RCC 7860 (cell line): ENCODE results near the gene ZBTB18.

Experiments used
- DNase-seq: peaks from one replicate; pipeline ENCODE4 v3.0.0-alpha.2; 2015; ENCODE audit warnings: low spot score
- FAIRE-seq: peaks from 2 replicates; lab custom pipeline; 2012; peaks lifted over from hg19 to GRCh38; lab: Jason Lieb, UNC

Gene ZBTB18

DNA sequence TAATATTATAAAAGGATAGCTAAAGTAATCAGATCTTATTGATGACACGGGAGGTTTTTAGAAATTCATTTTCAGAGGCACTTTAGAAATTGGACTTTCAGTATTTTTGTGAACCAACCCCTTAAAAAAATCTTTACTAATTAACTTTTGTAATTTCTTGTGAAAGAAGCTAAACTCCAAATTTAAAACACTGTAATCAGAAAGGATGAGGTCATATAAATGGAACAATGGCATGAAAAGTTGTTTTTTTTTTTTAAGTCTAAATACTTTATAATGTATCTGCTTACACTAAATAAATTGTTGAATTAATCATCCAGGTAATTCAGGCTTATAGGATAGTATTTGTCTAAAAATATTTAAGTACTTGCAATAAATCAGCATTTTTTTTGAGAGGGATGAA, 9.0 kb downstream of the ZBTB18 start:
- DNase-seq (no peak), FAIRE-seq (peak; percentile 37)

DNA sequence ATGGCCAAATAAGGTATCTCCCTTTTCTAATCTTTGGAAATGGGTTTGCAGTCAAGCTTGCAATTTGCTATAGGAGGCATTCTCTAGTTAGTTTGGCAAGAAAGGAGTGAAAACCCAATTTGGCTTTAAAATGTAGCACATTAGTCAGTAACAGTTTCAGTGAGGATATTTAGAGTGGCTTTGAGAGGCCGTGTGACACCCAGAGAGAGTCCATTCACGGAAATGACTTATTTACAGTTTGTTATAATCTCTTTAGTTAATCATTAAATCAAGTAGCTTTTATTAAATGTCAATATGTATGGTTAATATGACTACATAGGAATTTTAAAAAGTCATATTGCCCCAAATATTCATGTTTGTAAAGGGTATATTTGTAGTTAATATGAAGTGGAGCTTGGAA, 9.6 kb downstream of the ZBTB18 start:
- FAIRE-seq: peak; percentile 54
- no peak for DNase-seq

DNA sequence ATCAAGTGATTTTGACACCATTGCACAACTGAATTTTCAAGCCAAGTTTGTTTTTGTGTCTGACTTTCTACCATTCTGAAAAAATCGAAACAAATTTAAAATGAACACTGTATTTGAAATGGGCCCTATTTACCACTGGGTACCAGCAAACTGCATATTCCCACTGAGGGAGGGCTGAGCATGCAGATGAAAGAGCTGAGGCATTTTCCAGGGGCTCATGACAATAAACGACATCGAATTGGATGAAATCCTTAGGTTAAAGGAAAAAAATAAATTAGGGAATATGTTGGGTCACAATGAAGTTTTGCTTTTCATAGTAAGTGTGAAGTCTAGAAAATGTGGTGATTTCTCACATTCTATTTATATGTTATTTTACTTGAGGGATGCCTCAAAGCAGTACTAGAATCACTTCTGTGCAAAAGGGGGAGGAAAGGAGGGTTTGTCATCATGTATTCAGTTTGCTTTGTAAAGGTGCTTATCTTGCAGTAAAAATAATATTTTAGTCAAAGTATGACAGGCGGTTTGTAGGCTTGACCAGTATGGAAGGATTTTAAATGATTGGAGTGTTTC, 11.2 kb downstream of the ZBTB18 start:
- DNase-seq (no peak), FAIRE-seq (no peak)

DNA sequence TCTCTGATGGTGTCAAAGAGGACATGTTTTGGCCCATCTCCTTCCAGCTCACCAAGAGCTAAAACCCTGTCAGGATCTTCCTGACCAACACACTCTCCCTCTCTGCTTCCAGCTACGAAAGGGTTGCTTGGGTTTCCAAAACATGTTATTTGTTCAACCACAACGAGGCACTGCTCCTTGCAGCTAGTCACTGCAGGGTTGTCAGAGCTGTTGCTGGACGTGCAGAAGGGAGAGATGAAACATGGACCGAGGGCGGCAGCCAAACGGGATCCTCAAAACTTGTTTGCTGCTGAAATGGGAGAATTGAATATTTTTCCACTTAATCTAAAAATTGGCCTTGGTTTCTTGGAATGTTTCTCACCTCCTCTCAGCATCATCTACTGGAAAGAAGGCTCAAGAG, 12.4 kb downstream of the ZBTB18 start:
- FAIRE-seq (no peak), DNase-seq (no peak)

- no peak for DNase-seq
- no peak for FAIRE-seq
Measured at GRCh38 chr1:244064621-244065020, 13.5 kb downstream of the ZBTB18 start.

DNA sequence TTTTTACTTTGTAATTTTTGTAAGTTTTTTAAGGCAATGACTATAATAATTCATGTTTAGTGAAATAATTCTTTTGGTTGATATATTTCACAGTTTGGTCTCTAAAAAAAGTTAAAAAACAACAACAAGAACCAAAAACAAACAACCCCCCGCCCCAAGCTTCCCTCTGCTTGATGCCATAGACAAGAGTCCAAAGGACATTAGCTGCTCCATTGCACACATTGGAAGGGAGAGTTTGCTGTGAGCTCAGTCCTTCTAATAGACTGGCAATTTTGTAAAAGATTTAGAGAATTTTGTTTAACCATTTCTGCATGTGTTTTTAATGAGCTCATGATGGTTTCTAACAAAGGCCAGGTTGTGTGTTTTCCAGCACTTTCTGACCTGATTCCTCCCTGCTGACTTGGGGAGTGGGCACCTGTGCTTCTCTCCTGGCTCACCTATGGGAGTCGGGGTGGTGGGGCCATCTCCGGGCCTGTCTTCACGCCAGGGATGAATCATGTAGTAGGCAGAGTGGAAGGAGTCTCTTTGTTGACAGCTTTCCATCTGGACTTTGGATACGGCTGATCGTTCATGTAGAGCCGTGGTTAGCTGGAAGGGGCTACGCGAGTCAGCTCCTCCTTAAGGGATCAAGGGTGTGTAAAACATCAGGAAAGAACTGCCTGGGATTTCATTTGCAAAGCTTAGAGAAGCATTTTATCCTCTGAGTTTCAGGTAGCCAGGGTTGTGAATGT, 14.1 kb downstream of the ZBTB18 start:
- DNase-seq (peak; percentile 52), FAIRE-seq (no peak)

- DNase-seq (peak; percentile 50), FAIRE-seq (peak; percentile 88)
Measured at GRCh38 chr1:244065960-244066388, 14.9 kb downstream of the ZBTB18 start.

DNA sequence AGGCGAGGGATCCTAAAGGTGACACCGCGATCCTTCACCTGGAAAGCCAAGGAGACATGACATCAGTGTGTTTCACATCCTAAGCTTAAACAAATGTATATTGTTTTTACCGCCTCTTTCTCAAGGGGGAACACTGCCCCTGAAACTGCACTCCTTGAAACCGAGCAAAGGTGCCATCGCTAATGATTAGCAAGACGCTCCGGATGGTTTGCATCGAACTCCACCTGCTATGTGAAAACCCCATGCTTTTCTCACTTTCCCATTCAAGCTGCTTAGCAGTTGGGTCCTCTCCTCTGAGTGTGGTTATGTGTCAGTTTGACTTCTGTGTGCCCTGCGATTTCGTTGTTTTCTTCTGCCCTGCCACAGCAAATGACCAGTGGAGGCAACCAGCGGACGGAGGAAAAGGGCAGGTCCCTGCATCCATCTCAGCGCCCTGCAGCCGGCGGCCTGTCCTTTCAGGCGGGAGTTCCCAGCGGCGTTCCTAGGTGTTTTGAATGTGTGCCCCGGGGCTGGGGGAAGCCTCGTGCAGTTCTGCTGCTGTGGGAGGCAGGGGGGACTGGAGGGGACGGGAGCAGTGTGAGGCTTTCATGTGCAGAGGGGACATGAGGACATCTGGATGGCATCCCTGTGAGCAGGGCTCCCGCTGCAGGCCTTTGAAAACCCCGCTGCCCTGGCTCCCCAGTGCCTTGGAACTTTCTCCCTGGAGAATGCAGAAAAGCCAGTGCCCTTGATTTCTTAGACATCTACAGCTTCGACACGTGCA, 16.1 kb downstream of the ZBTB18 start:
- no peak for FAIRE-seq
- no peak for DNase-seq

- peak; percentile 87 for DNase-seq
- FAIRE-seq: peak; percentile 97
Measured at GRCh38 chr1:244067893-244068292, 16.8 kb downstream of the ZBTB18 start.

DNA sequence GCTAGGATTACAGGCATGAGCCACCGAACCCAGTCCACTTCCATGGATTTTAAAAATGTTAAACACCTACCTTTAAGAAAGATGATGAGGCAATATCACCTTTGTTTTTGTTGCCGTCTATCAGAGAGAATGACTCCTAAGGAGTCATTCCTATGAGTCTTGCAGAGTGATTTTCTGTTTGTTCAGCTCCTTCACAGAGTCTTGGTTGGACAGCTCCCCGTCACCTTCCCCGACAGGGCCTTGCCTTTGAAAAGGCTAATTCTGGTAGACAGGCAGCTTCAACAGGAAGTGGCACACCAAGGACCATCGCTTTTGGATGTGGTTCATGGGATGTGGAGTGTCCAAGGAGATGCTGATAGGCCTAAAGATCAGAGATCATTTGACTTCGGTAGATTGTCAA, 17.5 kb downstream of the ZBTB18 start:
- FAIRE-seq (no peak), DNase-seq (peak; percentile 69)

- DNase-seq: no peak
- no peak for FAIRE-seq
Measured at GRCh38 chr1:244069326-244069898, 18.3 kb downstream of the ZBTB18 start.

DNA sequence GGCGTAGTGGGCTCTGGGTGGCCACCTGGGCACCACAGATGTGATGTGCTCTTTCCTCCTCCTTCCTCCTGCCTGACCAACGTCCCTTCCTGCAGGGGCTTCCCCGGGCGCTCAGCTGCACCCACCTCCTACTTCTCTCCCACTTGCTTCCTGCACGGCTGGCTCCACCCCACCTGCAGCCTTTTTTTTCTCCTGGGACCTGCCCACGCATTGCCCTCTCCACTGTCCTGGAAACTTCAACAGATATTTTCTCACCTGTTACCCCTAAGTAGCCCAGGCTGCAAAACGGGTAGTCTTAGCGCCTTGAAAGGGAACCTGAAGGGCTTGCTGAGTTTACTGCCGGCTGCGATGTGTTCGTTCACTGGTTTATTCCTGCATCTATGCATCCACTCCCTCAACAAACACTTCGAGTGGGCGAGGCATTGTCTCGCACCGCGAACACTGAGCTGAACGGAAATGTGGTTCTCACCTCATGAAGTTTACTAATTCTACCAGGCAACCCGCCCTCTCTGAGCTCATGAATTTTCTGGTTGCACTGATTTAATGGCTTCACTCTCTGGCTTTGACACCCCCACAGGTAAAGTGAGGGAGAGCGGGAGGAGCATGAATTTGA, 23.6 kb downstream of the ZBTB18 start:
- DNase-seq (no peak), FAIRE-seq (no peak)

- FAIRE-seq (no peak), DNase-seq (no peak)
Measured at GRCh38 chr1:244075247-244075722, 24.2 kb downstream of the ZBTB18 start.

- FAIRE-seq (no peak), DNase-seq (no peak)
Measured at GRCh38 chr1:244076740-244077139, 25.7 kb downstream of the ZBTB18 start.

DNA sequence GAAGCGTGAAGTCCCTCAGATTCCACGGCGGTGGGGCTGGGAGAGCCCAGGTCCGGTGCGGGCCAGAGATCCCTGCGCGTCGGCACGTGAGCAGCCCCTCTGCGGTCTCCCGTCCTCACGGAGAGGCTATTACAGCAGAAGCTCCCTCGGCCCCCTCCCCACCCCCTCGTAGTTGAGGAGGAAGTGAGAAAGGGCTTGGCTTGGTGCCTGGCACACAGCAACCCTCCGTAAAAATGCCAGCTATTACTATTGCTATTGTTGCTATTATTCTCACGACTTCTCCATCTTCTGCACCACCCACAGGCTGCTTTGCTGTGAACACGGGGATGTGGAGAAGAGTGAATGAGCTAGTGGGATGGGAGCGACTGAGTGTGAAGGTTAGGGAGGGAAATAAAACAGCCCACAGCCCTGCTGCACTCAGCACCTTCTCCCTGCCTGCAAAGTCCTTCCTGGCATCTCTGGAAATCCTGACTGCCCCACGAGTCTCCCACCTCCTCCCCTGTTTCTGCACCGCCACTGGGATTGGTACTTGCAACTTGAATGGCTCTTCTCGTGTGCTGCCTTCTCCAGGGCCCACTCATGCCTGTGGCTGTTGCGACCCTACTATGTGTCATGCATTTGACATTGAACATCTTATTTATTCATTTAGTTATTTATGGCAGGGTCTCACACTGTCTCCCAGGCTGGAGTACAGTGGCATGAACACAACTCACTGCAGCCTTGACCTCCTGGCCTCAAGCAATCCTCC, 26.6 kb downstream of the ZBTB18 start:
- DNase-seq (no peak), FAIRE-seq (no peak)

DNA sequence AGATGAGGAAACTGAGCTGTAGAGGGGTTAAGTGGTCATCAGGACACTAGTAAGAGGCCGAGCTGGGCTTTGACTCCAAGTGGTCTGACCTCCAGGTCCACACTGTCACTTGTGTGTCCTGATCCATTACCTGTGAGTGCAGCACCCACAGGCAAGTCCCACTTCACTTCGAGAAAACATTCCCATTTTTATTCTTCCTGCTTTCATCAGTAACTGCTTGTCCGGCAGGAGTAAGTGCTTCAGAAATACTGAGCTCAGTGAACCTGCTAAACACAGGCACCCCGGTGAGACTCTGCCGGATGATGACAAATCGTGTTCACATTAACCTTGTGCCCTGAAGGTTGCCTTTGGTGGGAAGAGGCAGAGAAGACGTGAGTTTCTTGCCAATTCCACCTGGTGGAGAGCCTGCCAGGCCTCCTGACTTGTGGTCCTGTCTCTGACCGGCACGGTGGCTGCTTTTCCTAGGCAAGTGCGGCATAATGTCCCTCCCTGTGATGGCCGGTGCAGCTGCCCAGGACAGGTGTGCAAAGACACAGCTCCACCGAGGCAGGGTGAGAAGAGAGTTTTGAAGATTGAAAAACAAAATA, 29.4 kb downstream of the ZBTB18 start:
- FAIRE-seq (peak; percentile 98), DNase-seq (peak; percentile 90)

DNA sequence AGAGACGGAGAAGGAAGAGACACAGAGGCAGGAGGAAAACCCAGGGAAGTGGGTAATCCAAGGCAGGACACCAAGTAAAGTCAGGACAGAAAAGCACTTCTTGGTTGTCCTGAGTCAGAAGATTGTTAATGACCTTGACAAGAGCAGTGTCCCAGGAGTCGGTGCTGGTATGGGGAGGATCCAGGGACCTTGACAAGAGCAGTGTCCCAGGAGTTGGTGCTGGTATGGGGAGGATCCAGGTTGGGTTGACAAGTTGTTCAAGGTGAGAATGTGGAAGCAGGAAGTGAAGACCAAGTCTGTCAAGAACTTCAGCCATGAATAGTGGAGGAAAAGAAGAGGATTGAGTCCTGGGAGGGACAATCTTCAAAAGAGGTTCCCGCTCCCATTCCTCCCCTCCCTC, 31.9 kb downstream of the ZBTB18 start:
- FAIRE-seq (no peak), DNase-seq (no peak)

DNA sequence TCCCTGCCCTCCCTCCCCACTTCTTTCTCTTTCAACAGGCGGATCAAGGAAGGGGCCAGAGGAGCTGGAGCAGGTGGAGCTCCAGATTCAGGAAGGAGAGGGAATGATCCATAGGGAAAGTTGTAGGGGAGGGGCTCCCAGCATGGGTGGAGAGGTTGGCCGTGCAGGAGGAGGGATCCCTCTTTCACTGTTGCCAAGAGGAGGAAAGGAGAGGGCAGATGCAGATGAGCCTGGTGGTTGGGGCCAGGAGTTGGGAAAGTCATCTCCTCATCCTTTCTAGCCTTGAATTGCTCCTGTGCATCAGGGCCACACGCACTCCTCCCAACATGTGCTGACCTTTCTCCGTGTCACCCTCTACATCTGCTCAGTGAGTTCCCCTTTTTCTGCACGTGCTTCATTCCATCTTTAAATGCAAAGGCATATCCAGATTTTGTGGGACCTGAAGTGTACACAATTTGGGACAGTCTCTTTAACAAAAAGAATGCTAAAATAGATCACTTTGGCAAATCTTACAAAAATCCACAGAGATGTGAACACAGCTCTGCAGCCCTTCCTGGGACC, 32.4 kb downstream of the ZBTB18 start:
- DNase-seq (no peak), FAIRE-seq (no peak)

- no peak for DNase-seq
- FAIRE-seq: no peak
Measured at GRCh38 chr1:244084763-244085162, 33.7 kb downstream of the ZBTB18 start.

DNA sequence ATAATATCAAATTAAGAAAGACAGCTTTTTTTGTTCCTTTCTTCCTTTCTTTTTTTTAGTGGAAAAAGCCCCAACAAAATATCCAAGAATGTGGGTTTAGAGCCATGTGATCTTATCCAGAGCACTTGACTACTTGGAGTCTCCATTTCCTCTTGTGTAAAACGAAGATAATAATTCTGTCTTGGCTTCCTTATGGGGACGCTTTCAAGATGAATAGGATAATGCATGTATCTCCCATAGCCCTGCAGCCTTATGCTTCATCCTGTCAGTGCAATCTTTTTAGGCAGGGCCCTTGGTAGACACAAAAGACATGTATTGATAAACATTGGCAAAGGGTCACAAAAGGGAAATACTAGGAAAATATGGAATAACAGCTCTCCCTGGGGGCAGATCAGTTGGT, 34.8 kb downstream of the ZBTB18 start:
- DNase-seq: no peak
- FAIRE-seq: no peak
